Activated naive CD4-positive, alpha-beta T cell treated with Interleukin-2 at 50 U/mL for 16 hours (primary cell): ENCODE data around the gene LCT.

Experiments
- DNase-seq: peaks from one replicate; pipeline ENCODE4 v3.0.0-alpha.2; 2020

The LCT gene

GRCh38 chr2:135741043-135741394 lies 96.0 kb downstream of the LCT start:
- no peak for DNase-seq

GRCh38 chr2:135740206-135740605 lies 96.8 kb downstream of the LCT start:
- DNase-seq, result no peak
